HG03280 (cell line): ENCODE data around the gene AIP.

Source experiments
- ATAC-seq: cut with Tn5 transposase; IDR thresholded peaks from one replicate; pipeline ENCODE4 v1.9.1; 2021; ENCODE audit warnings: mild to moderate bottlenecking, moderate library complexity; ENCODE audit not compliant: unreplicated experiment

AIP gene

DNA sequence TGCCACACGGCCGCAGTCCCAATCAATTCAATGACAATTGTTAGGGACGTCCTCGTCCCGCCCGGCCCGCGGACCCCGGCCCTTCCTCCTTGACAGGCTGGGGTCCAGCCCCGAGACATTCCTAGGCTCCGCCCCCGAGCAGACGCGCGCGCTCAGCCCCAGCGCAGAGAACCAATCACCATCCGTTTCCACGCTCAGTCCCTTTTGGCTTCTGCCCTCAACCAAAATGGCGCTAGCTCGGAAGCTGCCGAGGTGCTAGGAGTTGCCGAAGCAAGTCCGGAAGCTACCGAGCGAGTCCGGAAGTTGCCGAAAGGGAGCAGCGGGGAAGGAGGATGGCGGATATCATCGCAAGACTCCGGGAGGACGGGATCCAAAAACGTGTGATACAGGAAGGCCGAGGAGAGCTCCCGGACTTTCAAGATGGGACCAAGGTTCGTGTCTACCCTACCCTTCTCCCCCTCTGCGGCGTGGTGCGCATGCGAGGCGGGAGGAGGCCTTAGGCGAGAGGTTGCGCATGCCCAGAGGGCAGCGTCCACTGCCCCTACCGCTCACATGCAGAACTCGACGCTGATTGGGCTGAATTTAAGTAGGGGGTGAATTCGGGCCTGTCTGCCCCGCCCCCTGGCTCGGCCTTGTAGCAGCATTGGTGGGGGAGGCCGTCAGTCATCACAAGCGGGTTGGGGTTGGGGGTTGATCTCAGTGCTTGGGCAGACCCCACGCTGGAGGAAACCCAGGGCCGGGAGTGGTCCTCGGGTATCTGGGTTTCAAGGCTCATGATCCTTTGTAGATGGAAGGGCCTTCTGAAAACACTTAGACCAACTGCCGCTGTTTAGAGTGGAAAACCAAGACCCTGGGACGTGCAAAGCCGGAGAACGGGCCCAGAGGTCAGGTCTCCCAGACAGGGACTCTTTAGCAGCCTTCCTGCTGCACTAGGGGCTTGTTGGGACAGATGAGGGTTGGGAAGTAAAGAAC, at the start of gene AIP:
Gene AIP (plus strand): TSS at position 200 of the 972 bp plus-strand sequence. CDS start 133 bp downstream, at position 333.
- peak; percentile 68 for ATAC-seq

DNA sequence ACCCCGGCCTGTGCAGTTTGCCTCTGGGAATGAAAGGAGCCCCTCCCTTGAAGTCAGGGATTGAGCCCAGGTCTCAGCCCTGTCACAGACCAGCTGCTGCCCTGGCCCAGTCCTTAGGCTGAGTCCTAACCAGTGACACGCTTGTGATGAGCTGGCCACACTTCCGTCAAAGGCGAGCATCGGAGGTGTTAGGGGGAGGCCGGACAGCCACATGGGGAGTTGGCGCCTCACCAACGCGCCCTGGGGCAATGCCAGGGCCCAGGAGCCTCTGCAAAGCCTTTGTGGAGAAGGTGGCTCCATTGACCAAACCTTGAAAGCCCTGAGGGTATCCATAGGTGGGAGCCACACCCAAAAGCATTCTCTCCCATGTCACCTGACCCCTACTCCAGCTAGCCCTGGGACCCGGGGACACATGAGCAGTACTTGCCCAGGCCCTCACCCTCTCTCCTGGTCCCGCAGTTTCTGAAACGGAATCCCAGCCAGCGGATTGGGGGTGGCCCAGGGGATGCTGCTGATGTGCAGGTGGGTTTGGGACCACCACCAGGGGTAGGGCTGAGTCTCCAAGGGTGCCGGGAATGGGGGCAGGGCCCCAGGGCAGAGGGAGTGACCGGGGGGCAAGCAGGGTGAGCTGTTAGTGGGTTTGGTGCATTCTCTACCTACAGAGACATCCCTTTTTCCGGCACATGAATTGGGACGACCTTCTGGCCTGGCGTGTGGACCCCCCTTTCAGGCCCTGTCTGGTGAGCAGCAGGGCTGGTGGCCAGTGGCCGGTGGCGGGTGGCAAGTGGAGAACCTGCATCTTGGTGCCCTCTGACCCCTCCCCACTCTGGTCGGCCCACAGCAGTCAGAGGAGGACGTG, 49.1 kb upstream of the AIP start:
- no peak for ATAC-seq

DNA sequence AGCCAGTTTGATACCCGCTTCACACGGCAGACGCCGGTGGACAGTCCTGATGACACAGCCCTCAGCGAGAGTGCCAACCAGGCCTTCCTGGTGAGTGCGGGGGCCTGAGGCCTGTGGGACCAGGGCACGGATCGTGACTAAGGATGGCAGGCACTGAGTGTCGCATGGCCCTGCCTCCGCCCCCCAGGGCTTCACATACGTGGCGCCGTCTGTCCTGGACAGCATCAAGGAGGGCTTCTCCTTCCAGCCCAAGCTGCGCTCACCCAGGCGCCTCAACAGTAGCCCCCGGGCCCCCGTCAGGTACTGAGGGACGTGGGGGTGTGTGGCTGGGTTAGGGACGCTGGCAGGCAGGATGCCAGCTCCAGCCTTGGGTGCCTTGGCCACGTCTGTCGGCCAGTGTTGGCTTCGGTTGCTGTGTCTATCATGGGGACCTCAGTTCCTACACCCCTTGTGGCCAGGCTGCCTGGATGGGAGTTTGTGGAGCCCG, 48.4 kb upstream of the AIP start:
- ATAC-seq, result no peak

DNA sequence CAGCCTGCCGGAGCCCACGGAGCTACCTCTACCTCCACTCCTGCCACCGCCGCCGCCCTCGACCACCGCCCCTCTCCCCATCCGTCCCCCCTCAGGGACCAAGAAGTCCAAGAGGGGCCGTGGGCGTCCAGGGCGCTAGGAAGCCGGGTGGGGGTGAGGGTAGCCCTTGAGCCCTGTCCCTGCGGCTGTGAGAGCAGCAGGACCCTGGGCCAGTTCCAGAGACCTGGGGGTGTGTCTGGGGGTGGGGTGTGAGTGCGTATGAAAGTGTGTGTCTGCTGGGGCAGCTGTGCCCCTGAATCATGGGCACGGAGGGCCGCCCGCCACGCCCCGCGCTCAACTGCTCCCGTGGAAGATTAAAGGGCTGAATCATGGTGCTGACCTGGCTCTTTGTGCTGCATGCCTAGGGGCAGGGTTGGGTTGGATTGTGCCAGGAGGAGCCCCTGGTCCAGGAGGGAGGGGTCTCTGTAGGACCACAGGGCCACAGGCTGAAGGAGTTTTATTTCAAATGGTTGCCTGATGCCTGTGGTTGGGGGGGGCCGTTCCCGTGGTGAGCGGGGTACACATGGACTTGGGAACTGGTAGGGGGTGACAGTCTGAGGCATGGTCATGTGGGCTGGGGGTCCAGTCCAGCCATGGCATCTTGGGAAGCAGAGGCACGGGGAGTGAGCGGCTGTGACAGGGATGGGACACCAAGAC, 47.6 kb upstream of the AIP start:
- ATAC-seq, result no peak

DNA sequence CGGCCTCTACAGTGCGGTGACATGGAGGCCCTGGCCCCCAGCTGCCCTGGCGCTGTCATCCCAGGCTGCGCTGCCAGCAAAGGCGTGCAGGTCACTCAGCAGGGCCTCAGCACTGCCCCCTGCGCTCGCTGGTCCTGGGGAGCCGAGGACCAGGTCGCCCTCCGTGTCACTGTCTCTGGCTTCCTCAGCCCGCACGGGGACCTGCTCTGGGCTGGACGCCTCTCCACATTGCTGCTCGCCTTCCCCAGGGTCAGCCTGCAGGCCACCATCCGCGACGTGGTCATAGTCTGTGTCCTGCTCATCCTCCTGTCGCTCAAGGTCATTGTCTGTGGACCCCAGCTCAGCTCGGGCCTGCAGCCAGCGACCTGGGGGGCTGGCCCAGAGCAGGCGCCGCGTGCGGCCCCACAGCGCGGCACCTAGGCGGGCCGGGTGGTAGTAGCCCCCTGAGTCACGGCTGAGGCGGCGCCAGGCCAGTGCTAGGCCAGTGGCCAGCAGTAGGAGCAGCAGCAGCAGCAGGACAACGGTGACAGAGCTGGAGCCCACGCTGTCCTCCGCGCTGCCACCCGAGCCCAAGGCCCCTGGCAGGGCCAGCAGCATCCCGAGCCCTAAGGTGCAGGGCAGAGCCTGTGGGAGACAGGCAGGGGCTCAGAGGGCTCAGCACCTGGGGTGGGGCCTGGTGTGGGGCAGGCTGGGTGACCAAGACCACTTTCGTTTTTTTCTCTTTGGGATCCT, 46.9 kb upstream of the AIP start:
- no peak for ATAC-seq

DNA sequence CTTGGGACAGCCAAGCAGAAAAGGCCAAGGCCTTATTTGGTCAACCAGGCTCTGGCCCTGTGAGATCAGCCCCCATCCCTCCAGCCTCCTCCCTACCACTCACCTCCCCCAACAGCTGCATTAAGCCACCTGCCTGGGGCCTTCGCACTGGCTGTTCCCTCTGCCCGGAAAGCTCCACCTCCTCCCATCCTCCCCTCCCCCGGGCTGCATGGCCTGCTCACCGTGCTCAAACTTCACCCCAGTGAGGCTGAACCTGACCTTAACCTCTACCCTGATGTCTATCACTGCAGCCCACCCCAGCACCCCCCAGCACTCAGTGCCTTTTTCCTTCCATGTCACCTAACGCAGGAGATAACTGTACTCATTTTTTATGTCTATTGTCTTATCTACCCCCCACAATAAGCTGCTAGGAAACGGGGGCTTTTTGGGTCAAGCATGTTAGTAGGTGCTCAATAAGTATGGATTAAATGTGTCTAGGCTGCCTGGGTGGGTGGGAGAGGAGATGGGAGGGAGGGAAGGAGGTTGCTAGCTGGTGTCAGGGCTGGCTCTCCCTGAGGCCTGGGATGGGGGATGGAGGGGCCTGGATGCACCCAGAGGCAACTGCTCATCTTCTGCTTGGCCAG, 46.3 kb upstream of the AIP start:
- no peak for ATAC-seq

DNA sequence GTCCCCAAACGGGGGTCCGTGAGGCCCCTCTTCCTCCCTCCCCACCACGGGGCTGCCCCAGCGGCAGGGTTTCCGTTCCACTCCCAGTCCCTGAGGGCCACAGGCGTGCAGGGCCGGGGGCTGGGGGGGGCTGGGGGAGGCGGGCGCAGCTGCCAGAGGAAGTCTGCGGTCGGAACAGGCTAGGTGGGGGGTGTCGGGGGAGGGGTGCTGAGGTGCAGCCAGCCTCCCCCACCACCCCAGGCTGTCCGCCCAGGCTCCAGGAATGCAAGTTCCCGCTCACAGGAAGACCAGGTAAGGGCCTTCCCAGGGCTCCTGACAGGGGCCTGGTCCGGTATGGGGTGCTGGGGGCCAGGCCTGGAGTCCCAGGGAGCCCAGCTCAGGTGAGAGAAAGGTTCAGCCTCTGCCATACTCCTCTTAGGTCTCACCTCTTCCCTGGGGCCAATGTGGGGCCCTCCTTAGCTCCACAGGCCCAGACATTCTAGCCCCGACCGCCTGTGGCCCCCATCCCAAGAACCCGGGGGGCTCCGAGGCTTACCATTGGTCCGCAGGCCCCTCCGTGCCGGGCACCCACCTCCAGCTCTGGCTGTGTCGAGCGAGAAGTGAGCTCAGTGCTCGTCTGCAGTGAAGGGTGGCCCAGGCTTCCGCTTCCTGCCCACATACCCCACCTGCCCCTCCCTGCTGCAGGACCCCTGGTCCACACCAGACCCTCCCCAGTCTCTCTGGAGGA, 45.6 kb upstream of the AIP start, which contains the start of gene PTPRCAP:
Gene PTPRCAP (minus strand): TSS at position 601 of the 727 bp plus-strand sequence. CDS start 63 bp downstream, at position 538.
- ATAC-seq, result no peak

DNA sequence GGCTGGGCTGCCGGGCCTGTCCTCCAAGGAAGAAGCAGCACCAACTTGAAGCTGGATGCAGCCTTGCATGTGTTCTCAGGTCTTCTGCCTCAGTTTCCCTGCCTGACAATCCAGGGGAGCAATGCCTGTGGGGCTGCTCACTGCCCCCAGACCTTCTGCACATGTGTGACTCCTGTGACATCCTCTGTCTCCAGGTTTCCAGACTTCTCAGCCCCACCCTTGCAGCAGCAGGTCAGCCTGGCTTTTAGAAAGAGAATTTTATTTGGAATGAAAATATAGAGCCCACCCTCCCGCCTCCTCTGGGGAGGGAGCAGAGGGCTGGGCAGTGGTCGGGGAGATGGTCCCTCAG, 45.0 kb upstream of the AIP start:
- ATAC-seq, result no peak

DNA sequence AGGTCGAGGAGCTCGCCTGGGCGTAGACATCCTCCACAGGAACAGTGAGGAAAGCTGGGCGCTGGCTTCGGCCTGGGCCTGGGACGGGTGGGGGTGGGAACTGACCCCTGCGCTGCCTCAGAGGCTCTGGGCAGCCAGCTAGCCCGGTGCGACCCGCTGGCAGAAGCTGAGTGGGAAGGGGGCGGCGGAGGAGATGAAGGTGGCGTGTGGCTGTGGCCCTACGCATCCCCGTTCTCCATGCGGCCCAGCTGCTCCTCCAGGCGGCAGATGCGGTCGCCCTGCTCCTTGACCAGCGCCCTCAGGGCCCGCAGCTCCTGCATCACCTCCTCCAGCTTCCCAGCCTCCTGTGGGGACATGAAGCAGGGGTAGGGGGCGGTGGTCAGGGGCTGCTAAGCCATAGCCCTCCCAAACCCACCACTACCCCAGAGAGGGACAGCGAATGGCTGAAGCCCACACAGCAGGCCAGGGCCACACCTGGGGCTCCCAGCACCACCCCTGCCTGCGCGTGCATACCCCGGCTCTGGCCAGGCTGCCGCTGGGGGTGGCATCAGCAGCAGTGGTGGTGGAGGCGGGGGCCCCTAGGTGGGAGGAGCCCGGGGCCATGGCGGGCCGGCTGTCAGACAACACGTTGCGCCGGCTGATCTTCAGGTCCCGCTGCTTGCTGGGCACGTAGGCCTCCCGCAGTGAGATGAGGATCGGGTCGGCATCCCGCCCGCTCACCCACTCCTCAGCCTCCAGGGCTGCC, 44.5 kb upstream of the AIP start:
- no peak for ATAC-seq

DNA sequence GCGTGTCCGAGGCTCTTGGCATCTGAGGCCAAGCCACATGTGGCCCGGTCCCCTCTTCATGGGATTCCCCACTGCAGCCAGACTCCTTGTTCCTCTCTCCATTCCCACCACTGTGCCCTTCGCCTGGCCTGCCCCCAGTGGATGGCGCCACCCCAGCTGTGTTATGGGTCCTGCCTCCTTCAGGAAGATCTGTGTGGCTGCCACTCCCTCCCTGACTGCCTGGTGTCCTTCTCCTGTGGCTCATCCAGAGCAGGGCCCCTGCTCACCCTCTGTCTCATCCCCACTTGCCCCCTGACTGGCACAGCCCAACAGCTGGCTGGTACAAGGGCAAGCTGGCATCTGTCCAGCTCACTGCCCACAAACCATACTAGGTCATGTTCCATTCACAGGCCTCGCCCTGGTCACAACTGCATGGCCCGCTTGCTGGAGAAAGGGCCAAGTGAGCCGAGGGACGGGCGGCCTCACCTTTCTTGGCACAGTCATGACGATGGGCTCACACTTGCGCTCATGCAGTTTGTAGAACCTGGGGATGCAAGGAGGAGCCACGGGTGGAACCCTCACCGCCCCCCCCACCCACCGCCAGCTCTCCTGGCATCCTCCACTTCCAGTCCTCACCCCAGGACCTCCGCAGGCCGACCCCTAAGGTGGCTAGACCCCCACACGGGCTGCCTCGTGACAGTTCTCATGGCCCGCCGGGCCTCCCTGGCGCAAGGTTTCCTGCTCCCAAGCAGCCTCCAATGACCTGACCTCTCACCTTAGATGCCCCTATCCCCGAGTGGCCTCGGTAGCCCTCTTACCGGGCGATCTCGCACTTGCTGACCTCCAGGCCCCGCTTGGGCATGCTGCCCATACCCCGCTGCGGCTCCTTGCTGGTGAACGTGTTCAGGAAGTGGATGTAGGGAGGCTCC, 43.3 kb upstream of the AIP start:
- no peak for ATAC-seq

DNA sequence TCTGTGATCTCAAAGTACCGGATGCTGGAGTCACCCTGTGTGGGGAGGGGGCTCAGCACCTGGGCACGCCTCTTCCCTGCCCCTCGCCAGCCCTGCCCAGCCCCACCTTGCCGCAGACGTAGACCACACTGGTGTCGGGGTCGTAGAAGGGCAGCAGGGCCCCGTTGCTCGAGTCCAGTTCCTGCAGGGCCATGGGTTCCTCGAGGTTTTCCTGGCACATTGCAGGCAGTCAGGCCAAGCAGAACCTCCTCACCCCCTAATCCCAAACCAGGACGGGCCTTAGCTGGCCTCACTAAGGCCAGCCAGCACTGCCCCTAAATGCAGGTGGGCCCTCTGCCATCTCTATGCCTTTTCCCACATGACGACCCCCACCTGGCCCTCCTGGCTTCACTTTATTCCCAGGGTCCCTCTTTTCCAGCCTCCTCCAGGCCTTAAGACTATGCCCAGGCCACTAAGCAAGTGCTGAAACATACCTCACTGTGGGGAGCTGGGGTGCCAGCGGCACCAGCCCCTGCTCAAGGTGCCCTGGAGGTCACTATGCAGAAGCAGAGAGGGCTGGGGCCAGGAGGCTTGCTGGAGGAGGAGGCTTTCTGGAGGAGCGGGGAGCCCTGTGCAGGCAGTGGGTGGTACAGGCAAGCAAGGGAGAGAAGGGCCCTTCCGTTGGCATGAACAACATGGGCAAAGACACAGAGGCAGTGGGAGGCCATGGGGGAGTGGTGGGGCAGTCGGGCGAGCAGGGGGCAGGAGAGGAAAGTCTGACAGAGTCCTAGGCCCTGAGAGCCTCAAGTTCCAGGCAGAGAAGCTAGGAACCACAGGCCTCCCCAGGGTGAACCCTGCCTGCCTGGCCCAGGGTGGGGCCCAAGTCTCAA, 42.4 kb upstream of the AIP start:
- ATAC-seq, result no peak

DNA sequence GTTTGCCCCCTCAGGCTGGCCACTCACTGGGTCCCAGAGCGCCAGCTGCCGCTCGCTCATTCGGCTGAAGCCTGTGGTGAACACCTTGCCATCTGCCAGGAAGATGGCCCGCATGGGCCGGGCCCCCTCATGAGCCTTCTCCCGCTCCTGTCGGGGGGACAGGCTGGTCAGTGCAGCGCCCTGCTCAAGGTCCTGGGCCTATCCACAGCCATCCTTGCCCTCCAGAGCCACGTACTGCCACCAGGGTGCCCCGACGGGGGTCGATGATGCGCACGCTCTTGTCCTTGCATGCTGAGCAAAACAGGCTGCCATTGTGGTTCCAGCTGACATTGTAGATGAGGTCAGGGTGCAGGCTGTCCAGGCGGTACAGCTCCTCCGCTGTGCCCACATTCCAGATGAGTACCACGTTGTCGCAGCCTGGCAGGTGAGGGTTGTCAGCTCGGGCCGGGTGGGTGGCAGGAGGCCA, 41.7 kb upstream of the AIP start:
- no peak for ATAC-seq

DNA sequence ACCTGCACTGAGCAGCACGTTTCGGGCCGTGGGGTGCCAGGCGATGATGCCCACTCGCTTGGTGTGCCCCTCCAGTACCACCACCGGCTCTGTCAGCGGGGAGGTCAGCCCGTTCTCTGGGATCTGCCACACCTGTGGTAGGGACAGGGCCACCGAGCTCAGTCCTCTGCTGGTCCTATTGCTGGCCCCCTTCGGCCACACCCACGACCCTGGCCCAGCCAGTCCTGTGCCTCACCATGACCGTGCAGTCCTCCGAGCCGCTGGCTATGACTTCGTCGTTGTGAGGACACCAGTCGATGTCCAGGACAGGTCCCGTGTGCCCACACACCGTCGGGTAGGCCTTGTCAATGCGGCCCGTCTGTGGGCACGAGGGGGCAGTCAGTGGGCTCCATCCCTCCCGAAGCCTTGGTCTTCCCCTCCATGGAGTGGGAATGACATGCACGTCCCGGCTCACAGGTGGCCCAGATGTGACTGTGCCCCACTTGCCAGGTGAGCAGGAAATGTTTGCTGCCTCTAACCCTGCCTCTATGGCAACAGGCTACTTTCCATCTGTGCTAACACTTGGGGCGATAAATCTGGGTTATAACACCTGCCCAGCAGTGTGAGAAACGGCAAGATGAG, 41.0 kb upstream of the AIP start:
- ATAC-seq, result no peak

DNA sequence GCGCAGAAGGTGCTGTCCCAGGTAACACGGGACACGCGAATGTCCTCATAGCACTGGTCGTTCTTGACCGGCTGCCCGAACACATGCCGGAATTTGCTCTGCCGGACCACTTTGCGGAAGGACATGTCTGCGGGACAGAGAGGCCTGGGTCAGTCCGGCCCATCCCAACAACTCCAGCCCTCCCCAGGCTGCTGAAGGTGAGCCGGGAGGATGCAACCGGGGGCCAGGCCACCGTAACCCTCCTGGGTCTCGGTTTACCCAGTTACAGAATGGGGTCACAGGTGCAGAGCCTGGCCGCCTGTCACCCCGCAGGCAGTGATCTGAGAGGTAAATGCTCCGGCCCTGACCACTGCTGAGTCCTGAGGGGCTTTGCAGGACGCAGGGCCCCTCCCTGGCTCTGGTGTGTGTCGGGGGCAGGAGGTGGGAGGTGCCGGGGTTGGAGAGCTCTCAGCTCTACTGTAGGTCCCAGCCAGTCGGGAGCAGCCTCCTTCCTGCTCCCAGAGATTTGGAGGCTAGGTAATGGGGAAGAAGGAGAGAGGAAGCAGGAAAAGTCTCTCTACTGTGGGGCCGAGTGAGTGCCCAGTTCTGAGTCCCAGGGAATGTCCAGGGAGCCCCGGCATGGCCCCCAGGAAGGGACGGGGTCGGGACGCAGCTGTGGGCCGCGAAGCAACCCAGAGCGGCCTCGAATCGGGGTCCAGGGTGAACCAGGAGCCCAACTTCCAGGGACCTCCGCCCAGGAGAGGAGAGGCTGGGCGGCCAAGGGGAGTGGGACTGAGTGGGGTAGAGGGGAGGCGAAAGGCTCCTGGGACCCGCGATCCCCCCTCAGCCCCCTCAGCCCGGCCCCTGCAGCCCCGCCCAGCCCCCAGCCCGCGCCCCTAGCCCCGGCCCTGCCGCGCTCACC, 40.1 kb upstream of the AIP start:
- ATAC-seq, result no peak

DNA sequence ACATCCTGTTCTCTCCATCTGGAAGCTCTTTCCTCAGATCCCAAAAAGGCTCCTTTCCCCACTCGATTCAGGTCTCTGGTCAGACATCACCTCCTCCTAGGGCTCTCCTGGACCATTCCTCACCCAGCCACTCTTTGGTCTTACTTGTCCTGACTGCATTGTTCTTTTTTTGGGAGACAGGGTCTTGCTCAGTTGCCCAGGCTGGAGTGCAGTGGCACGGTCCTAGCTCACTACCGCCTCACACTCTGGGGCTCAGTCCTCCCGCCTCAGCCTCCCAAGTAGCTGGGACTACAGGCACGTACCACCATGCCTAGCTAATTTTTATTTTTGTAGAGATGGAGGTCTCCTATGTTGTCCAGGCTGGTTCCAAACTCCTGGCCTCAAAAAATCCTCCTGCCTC, 37.3 kb upstream of the AIP start:
- no peak for ATAC-seq
